Fibroblast of lung (primary cell): ENCODE measurements around the gene AR.

Experiments
- CTCF ChIP-seq, 2 donors: IDR thresholded peaks in 1 of 2; conservative IDR thresholded peaks in 1 of 2; 1 replicate in 1 of 2; 2 replicates in 1 of 2; pipeline ENCODE4 v1.5.1; 2011 to 2012; ENCODE audit warnings: low read length in 2 of 2, control low read depth in 1 of 2, inconsistent platforms in 1 of 2, low read depth in 1 of 2, mild to moderate bottlenecking in 1 of 2
- EZH2 ChIP-seq: IDR thresholded peaks from 2 replicates; pipeline ENCODE4 v1.5.1; 2012; ENCODE audit warnings: low read length, control low read depth, mild to moderate bottlenecking; ENCODE audit errors: missing control alignments

GRCh38 chrX:67714004-67714403, 170.2 kb downstream of the AR start:
- TF ChIP-seq CTCF (conservative IDR thresholded peaks at IDR 0.05 in 1 of 2, IDR thresholded peaks at IDR 0.05 in 1 of 2; ENCODE audit: low read depth in 1 of 2, low read length in 2 of 2): no peak
- TF ChIP-seq EZH2: no peak
